Stimulated activated CD4-positive, alpha-beta T cell treated with anti-CD3 and anti-CD28 coated beads, Interleukin-12 subunit alpha, Interleukin-12 subunit beta, amount 100 ng/mL, for 4 hours (primary cell): ENCODE data around the gene LONP1.
"Not testable (repeated sequence)": the region's sequence is repeated elsewhere in the genome, so short reads cannot be mapped to it uniquely, and the experiment has no call there.

Experiments used
- DNase-seq: peaks from one replicate; pipeline ENCODE4 v3.0.0-alpha.2; 2020

LONP1 gene

DNA sequence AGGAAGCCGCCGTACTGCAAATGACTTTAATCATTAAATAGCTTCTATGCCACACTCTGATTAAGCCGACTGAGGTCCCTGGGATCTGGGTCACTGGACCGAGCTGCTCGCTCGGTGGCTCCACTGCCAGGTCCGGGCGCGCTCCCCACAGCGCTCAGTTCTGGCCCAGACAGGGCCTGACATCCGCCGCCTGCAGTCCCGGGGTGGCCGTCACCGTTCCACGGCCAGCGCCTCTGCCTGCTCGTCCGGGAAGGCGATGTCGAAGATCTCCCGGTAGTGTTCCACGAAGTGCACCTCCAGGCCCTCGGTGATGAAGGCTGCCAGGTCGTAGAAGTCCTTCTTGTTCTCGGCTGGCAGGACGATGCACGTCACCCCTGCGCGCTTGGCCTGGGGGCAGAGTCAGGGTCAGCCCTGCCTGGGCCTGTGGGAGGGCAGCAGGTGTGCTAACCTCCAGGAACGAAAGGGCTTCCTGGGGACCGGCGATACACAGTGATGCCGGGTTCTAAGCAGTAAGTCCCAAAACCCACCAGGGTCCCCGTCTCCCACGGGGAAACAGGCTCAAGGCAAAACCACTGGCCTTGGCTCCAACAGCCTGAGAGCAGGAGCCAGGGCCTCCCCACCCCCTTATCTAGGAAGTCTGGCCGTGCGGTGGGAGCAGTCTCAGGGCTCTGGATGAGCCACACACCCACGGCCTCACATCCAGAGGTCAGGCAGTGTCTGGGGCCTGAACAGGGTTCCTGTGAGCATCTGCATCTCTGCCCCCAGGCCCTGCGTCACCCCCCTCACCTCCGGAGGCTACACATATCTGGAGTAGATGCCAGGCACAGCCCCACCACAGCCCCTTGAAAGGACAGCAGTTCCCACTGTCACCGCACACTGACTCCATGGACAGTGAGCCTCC lies 27.9 kb downstream of the LONP1 start:
- DNase-seq, result peak; percentile 32

DNA sequence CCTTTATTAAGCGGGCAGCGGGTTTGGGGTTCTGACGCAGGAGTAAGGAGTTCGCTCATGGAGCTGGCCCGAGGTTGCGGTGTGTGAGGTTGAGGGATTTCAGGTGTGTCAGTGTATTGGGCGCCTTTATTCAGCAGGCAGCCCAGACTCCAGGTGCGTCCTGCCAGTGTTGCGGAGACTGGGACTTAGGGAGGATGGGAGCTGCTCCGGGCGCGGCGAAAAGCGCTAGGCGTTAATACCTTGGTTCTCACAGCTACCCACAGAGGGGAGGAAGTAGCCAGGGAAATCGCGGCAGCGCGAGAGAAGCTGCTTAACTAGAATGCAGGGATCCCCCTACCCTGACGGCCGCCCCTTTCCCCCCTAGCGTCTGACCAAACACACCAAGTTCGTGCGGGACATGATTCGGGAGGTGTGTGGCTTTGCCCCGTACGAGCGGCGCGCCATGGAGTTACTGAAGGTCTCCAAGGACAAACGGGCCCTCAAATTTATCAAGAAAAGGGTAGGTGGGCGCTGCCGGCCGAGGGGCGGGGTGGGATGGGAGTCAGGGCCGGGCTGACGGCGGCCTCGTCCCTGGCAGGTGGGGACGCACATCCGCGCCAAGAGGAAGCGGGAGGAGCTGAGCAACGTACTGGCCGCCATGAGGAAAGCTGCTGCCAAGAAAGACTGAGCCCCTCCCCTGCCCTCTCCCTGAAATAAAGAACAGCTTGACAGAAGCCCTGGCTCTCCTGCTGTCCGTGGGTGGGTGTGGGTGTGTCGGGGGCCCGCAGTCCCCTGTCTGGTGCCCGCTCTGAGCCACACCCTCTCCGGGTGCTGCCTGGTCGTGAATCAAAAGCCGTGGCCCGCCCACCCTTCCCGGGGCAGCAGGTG lies 28.8 kb downstream of the LONP1 start:
- peak; percentile 68 for DNase-seq

- DNase-seq, result peak; percentile 100
These were observed 29.6 kb downstream of the LONP1 start, which contains the start of gene RPL36 for GRCh38 chr19:5690125-5690954. Gene RPL36, plus strand, starts transcription at chr19:5690295. Its CDS starts 213 bp downstream, at chr19:5690508.

- not testable (repeated sequence) for DNase-seq
These were observed 31.6 kb downstream of the LONP1 start for GRCh38 chr19:5688262-5688881.

GRCh38 chr19:5687360-5688198 lies 32.4 kb downstream of the LONP1 start:
- DNase-seq, result no peak

DNA sequence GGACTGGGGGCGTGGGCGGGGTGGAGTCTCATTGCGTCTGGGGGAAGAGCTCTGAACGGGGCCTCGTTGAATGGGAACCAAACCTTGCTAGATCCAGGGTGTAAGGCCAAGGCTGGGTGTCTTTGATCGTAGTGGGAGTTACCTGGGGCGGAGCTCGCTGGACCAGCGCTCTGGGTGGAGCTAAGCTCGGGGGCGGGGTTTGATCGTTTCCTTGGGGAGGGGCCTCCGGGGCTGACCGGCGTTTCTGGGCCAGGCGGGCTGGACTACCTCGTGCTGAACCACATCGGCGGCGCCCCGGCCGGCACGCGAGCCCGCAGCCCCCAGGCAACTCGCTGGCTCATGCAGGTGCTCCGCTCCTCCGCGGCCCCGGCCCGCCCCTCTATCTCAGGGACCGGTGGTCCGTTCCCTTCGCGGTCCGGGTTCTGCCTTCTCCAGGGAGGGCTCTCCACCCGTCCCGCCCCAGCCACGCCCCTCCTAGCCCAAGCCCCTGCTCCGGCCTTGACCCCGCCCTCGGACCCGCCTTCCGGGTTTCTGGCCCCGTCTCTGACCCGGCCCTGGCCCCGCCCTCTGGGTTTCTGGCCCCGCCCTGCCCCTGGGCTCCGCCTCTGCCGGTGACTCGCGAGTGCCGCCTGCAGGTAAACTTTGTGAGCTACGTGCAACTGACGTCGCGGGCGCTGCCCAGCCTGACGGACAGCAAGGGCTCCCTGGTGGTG lies 33.1 kb downstream of the LONP1 start:
- peak; percentile 100 for DNase-seq

DNA sequence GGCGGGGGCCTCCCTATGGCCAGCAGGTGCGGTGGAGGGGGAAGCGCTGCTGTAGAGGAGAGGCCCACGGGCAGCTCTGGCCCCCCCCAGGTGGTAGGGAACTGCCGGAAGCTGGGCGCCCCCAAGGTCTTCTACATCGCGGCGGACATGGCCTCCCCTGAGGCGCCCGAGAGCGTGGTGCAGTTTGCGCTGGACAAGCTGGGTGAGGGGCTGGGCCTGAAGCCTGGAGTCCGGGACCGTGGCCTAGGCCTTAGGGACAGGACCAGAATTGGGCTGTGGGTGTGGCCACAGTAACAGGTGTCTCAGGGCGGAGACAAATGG lies 33.7 kb downstream of the LONP1 start:
- DNase-seq, result no peak

DNA sequence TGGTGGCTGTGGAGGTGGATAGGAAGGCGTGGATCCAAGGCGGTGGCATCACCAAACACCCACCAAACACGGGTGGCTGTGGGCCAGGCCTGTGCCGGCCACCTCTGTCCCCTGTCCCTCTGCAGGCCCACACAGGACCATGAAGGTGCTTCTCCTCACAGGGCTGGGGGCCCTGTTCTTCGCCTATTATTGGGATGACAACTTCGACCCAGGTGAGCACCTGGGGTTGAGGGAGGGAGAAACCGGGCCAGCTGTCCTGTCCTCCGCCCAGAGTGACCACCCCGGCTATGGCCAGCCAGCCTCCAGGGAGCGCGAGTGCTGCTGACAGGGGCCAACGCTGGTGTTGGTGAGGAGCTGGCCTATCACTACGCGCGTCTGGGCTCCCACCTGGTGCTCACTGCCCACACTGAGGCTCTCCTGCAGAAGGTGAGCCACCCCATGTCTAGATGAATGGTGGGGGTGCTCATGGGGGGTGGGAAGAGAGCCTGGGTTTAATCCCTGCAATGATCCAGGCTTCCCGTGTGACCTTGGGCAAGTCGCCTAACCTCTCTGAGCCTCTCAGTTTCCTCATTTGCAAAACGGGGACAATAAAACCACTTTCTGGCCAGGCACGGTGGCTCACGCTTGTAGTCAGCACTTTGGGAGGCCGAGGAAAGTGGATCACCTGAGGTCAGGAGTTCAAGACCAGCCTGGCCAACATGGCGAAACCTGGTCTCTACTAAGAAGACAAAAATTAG lies 35.1 kb downstream of the LONP1 start:
- no peak for DNase-seq

DNA sequence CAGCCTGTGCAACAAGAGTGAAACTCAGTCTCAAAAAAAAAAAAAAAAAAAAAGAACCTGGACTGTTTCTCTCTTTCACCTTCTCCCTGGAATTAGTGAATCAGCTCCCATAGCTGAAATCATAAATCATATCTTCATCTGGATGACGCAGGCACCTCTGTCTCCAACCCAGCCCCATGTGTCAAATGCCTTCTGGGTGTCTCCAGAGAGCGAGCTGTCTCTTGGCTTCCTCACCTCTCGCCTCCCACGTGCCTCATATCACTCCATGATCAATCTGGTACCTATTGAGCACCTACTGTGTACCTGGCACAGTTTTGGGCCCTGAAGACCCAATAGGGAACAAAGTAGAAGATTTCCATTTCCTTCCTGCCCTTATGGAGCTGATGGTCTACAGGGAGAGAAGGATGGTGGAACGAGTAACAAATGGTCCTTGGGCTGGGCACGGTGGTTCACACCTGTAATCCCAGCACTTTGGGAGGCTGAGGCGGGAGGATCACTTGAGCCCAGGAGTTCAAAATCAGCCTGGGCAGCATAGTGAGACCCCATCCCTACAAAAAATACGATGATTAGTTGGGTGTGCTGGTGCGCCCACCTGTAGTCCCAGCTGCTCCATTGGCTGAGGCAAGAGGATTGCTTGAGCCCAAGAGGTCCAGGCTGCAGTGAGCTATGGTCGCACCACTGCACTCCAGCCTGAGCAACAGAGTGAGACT lies 36.6 kb downstream of the LONP1 start:
- DNase-seq, result no peak

DNA sequence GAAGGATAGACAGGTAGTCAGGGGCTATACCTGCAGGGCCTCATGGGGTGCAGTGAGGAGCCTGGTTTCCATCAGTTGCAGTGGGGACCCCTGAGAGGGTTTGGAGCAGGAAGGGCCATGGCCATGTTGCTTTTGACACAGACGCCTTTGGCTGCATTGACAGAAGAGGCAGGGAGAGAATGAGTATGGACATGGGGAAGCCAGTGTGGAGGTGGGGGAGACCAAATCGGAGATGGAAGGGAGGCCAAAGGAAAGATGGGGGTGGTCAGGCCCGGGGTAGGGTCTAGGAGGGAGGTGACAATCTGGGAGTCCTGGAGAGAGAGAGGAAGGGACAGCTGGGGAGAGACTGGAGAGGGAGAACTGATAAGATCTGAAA lies 37.9 kb downstream of the LONP1 start:
- DNase-seq, result no peak

DNA sequence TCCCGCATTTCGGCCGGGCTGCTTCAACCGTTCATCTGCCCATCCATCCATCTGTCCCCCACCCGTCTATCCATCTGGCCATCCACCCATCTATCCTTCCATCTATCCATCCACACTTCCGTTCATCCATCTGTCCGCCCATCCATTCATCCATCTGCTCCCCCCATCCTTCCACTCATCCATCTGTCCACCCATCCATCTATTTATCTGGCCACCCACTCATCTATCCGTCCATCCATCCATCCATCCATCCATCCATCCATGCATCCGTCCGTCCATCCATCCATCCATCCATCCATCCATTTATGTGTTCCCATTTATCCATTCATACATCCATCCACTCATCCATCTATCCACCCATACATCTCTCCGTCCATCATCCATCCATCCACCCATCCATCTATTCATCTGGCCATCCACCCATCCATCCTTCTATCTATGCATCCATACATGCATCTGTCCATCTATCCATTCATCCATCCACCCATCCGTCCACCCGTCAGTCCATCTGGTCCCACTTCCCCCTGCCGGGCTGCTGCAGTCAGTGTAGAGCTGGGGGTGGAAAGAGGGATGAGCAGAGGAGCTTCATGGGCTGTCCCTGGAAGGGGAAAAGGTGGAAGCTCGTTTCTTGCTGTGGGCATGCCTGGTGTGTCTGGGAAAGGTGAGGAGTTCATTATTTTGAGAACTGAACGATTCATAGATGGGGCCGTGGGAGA lies 38.4 kb downstream of the LONP1 start:
- DNase-seq, result no peak

- peak; percentile 97 for DNase-seq
These were observed 39.2 kb downstream of the LONP1 start, which contains the start of the genes HSD11B1L and MICOS13 for GRCh38 chr19:5680437-5681368. Gene HSD11B1L, plus strand, starts transcription at chr19:5681027. Its CDS starts 3,806 bp downstream, at chr19:5684833. Gene MICOS13, minus strand, starts transcription at chr19:5680516. Its CDS starts 30 bp downstream, at chr19:5680486.

DNA sequence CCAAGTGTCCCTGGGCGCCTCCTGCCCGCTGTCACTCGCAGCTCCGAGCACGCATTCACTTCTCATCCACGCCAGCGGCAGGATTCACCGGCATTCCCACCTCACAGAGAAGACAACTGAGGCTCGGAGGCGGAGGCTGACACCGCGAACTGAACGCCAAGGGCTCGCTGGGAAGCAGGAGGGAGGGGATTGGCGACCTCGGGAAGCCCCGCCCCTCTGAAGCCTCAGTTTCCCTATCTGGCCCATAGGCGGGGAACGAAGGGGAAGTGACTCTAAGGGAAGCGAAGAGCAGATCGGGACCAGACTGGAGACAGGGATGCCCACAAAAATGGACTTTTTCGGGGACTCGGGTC lies 39.9 kb downstream of the LONP1 start:
- no peak for DNase-seq

DNA sequence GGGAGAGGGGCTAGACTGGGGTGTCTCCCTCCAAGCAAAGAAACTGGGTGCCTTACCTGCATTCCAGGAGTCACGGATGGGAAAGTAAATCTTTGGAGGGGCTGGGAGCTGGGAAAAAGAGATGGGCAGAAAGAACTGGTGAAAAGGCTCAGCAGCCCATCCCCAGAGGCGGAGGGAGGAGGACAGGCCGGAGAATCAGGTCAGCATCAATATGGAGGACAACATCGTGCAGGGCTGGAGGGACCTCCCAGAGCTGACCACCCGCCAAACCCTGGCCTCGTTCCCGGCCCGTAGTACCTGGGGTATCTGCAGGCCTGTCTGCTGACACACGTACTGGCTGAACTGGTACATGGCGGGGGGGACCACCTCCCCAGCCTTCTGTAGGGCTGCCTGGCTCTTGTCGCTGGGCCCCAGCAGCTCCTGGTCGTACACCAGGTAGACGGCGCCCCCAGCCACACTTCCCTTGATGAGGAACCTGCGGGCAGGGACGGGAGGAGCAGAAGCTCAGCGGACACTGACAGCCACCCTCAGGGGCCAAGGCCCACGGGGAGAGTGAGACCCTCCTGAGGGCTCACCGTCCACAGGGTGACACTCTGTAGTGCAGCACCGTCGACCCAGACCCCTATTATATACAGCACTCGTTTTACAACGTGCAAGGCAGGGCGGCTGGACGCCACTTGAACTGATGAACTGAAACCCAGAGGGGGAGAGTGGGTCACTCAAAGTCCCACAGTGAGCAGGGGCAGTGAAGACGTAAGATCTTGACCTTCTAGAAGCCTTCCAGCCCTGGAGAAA lies 40.5 kb downstream of the LONP1 start:
- no peak for DNase-seq

- no peak for DNase-seq
These were observed 41.8 kb downstream of the LONP1 start for GRCh38 chr19:5678071-5678718.

DNA sequence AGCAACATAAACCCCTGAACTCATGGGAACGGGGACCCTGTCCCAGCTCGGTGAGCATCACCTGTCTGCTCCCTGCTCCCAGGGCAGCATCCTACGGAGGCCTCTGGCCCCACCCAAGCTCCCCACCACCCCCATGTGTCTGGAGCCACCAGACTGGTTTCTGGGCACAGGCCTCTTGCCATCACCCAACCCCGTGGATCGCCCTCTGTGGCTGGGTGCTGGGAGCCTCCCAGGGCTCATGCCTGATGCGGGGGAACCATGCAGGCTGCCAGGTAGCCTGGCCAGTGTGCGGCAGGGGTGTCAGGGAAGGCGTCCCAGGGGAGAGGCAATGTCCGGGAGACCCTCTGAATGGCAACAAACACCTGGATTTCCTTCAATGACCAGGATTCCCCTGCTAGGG lies 42.4 kb downstream of the LONP1 start:
- no peak for DNase-seq
